Islet precursor cell (in vitro differentiated cells): ENCODE results near the gene ACBD6.

ENCODE experiments used
- DNase-seq: peaks from one replicate; pipeline ENCODE4 v3.0.0-alpha.2; 2018

Gene ACBD6

DNA sequence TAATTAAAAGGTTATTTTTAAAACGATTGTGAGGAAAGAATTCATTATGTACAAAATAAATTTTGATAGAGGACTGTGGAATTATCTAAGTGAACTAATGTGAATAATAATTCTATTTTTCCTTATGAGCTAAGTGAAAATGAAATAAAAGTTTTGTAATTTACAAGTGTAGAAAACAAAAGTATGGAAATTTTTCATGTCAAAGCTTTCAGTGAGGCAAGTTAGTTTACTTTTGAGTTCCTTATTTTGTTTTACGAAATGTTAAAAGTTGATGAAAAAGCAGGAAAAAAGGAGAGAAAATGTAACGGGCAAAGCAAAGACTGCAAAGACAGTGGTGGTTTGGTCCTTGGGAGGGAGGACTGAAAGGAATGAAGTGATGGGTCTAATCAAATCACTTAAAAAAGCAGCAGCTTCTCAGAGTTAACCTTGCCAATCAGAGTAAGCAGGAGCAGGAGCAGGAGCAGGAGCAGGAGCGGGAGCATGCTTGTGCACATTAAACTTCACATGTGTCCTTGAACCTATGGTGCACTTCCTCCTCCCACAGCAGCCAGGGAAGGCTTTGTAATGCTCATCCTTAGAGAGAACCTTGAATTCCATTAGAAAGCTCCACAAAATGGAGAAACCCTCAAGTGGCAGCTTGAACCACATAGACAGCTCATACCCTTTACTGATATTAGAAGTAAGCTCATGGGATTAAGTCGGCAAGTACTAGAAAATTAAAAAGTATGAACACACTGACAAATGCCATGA is 139.0 kb downstream of the ACBD6 start:
- DNase-seq, result no peak

DNA sequence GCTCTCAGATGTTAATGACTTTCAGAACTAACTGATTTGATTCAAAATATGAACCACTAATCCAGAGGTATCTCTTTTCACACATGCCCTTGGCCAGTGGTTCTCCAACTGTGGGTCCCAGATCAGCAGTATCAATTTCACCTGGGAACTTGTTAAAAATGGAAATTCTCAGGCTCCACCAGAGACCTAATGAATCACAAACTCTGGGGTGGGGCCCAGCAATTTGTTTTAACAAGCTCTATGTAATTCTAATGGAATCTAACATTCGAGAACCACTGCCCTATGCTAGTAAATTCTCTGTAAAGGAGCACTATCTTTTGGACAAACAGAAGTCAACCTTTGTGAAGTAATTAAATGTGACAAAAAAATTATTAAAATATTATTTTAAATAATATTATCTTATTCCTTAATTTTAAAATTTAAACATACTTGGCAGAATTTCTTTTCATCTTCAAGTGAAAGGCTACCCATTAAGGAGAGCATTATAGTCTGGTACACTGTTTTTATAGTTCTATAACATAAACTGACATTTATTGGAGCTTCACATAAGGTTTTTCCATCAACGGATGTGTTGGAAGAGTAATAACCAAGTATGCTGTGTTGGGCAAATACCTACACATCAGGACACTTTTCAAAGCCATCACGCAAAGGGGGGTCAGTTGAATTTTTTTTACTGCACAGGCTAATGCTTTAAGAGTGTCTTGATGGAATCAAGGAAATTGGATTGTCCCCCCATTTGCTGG is 141.9 kb downstream of the ACBD6 start:
- no peak for DNase-seq

GRCh38 chr1:180358649-180359048 is 143.7 kb downstream of the ACBD6 start:
- DNase-seq, result no peak

DNA sequence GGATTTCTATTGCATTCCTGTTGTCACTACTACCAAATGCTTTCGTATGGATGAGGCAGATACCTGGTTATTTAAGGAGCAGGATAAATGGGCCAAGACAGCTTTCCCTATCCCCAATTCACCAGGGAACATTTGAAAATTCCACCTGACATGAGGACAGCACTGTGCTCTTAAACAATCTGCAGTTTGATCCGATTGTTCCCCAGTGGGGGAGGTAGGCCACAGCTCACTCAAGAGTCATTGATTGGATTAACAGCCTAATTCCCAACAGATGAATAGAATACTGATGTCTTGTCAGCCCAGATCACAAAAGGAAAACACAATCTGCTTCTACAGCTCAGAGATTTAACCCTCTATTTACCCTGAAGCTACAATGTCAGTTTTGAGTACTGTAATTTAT is 148.4 kb downstream of the ACBD6 start:
- no peak for DNase-seq

- DNase-seq, result no peak
Observed at GRCh38 chr1:180352588-180352987, 149.8 kb downstream of the ACBD6 start.

- no peak for DNase-seq
Observed at GRCh38 chr1:180352021-180352420, 150.4 kb downstream of the ACBD6 start.

DNA sequence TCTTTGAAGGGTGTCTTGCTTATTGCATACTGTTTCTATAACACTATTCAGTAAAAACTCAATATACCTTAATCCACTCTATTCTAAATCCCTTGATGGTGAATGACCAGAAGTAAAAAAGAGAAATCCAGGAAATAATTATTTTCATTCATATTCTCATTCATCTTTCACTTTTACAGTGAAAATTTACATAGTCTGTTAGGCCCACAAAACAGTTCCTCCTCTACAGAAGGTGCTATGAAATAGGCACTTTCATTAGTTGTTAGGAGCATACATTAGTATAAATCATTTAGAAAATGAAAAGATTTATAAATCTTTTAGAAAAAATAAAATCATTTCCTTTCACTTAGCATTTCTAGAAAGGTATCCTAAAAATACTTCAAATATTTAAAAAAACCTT is 157.2 kb downstream of the ACBD6 start:
- no peak for DNase-seq

DNA sequence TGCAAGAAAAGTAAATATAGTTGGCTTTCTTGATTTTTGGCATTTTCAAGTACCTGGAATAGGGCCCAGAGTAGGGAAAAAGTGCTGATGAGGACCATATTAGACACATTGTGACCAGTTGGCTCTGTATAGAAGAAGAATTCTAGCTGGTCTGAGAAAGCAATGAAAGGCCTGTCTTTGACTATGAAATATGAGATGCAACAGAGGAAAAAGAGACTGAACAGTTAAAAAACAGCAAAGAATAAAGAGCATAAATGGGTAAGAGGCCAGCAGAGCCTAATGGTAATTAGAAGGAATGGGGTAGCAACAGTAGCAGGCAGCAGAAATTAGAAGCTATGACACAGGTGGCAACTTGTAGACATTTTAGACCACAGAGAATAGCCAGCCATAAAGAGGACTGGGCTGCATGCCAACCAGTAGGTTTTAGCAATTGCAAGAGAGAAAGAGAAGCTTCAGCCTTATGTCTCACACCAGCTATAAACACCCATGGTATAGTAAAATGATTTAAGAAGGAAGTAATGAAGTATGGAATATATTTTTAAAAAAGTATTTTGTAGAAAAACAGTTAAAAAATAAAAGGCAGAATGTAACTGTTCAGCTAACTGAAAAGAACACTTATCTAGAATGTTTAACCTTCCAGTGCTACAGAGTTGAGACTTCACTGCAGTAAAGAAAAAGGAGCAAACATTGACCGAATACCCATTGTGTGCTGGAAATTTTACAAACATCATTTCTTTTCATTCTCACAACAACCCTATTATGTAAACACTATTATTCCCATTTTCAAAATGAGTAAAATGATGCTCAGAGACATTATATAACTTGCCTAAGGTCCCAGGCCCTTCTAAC is 158.2 kb downstream of the ACBD6 start:
- no peak for DNase-seq

DNA sequence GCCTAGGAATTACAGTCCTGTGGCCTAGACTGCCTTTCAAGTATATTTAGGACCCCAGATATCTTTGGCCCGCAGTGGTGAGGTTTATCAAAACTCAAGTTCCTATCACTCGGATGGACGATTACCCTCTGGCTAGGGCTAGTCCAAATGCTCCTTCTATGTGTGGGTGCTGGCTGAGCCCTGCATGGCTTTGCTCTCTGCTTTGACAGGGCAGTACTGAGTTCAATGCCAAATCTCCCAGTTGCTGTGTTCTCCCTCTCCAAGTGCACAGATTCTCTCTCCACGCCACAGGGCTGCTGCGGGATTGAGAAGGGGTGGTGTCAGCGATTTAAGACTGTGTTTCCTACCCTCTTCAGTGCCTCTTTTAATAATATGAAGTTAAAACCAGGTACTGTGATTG is 175.3 kb downstream of the ACBD6 start:
- DNase-seq, result no peak

DNA sequence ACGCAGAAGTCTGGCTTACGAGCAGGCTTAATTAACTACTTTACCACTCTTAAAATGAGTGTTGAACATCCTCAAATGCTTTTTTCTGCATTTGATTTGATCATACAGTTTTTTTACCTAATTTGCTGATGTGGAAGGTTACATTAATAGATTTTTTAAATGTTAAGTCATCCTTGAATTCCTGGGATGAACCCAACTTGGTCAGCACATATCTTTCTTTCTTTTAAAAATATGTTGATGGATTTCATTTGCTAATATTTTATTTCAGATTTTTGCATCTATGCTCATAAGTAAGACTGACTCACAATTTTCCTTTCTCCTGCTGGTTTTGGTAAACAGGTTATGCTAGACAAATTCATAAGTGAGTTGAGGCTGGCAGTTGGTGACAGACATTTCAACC is 189.5 kb downstream of the ACBD6 start:
- no peak for DNase-seq

DNA sequence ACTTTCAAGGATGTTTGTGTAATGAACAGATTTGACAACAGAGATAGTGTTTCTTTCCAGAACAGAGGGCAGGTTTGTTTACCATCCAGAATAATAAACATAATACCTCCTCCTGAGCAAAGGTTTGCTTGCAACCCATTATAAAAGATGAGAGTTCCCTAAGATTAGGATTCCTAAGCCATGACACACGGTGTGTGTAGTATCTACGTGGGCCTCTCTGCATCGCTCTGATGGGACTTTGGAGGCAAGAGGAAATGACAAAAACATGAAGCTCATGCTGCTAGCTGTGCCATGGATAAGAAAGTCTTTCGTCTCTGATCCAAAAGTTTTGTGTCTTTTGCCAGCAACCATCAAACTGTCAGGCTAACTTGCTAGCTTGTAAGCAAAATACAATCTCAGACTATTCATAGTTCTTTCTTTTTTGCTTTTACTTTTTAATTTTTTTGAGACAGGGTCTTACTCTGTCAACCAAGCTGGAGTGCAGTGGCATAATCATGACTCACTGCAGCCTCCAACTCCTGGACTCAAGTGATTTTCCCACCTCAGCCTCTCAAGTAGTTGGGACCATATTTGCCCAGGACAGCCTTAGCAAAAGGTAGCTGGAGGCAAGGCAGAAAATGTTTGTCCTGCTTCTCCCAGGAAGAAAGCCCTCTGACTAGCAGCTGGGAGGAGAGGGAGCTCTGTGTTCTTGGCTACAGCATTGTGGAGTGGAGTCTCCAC is 191.2 kb downstream of the ACBD6 start:
- DNase-seq, result no peak

- DNase-seq, result no peak
Observed at GRCh38 chr1:180310095-180310494, 192.3 kb downstream of the ACBD6 start.

DNA sequence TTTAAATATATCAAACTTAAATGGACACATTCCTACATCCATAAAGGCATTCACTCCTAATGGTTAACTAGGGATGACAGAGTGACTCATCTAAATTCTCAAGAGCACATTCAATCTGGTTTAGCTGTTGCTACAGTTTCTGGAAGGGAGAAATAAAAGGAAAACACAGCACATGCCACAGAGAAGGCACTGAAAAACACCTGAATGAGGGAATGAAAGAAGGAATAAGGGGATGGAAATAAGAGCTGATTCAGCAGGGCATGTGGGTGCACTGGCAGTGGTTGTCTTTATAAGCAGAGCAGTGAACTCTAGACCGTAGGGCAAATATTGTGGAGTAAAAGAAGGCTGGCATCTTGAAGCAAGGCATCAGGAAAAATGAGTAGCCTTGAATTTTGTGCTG is 193.0 kb downstream of the ACBD6 start:
- no peak for DNase-seq

DNA sequence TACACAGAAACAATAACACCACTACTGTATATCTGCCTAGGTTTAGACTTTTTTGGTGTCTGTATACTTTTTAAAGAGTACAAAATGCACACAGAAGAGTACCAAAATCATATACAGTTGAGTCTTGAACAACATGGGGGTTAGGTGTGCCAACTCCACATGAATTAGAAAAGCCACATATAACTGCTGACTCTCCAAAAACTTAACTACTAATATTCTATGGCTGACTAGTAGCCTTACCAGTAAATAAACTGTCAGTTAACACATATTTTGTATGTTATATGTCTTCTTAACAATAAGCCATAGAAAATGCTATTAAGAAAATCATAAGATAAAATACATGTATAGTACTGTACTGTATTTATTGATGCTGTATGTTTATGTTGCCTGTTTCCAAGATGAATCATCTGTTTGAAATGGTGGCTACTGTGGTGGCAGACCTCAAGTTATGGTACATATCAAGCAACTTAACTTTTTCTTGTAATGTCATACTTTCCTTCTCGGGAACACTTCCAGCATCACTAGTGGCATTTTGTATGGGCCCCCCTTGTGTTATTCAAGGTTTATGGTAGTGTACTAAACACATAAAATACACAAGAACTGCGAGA is 201.1 kb downstream of the ACBD6 start:
- DNase-seq, result no peak

DNA sequence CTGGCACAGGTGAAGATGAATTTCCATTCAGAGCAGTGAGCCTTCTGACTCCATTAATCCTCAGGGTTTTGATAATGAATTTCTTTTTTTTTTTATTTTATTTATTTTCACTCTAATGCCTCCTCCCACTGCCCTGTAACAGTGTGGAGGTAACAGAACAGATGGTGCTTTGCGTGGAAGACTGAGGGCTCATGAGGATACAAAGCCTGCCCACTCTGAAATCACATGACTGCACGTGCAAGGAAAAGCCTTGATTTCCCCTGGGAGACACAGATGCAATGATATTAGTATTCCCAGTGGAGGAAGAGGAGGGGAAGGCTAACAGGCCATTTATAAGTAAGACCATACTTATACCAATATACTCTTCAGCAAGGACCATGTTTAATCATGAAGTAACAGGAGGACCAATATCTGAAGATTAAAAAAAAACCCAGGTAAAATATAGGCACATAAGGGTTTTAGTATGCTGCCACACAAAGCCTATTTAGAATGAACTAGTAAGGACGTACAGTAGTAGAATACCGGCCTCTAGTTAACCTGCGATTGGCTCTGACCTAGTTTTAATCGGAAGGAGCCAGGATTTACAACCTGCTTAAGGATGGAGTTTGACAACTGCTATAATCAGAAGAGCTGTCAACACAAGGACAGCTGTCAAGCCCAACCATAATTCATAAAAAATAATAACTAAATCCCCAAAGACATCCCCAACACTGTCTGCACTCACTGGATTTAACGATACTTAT is 202.7 kb downstream of the ACBD6 start:
- DNase-seq, result no peak

DNA sequence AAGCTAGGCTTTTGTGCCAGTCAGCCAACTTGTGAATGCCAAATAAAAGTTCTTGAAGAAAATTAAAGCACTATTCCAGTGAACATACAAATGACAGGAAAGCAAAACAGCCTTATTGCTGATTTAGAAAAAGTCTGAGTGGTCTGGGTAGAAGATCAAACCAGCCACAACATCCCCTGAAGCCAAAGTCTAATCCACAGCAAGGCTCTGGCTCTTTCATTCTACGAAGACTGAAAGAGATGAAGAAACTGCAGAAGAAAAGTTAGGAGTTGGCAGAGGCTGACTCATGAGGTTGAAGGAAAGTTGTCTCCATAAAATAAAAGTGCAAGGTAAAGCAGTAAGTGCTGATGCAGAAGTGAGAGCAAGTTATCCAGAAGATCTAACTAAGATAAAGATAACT is 206.4 kb downstream of the ACBD6 start:
- DNase-seq, result no peak

GRCh38 chr1:180294711-180295110 is 207.7 kb downstream of the ACBD6 start:
- DNase-seq, result no peak

GRCh38 chr1:180291004-180291403 is 211.4 kb downstream of the ACBD6 start:
- DNase-seq, result no peak

GRCh38 chr1:180290265-180291001 is 211.9 kb downstream of the ACBD6 start:
- DNase-seq, result no peak

DNA sequence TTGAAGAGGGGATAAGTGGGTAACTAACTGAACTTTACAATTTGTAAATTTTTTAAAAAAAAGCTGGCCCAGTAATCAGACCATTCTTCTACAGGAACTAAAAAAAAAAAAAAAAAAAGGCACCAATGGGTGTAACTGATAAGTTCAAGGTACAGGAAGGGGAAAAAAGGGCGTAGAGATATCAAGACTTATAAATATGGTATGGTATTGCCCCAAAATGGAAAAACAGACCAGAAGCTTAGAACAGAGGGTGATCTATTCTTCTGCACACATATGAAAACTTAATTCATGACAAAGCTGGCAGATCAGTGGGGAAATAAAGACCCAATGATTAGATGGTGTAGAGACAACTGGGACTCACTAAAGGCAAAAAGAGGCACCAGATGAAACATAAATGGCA is 213.4 kb downstream of the ACBD6 start:
- DNase-seq, result no peak
